ENCODE data around the gene ZSCAN2.
"Not testable (repeated sequence)": the region's sequence is repeated elsewhere in the genome, so short reads cannot be mapped to it uniquely, and the experiment has no call there.

GRCh38 chr15:84642640-84643039, 41.8 kb downstream of the ZSCAN2 start:
- not testable (repeated sequence) for TF ChIP-seq FOXM1 (IDR thresholded peaks at IDR 0.05; ENCODE audit: borderline replicate concordance); FOXK2 (IDR thresholded peaks at IDR 0.05); ELF4 (IDR thresholded peaks at IDR 0.05); SUZ12 (IDR thresholded peaks at IDR 0.05); ZNF384 (IDR thresholded peaks at IDR 0.05); TARDBP (IDR thresholded peaks at IDR 0.05); L3MBTL2 (conservative IDR thresholded peaks at IDR 0.05)
- TF ChIP-seq, protein P1, sequence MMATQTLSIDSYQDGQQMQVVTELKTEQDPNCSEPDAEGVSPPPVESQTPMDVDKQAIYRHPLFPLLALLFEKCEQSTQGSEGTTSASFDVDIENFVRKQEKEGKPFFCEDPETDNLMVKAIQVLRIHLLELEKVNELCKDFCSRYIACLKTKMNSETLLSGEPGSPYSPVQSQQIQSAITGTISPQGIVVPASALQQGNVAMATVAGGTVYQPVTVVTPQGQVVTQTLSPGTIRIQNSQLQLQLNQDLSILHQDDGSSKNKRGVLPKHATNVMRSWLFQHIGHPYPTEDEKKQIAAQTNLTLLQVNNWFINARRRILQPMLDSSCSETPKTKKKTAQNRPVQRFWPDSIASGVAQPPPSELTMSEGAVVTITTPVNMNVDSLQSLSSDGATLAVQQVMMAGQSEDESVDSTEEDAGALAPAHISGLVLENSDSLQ (IDR thresholded peaks at IDR 0.05) = not testable (repeated sequence)
